ENCODE measurements around the gene HHEX.
A peak's percentile ranks its signal among the peaks of the same experiment; 100 is the strongest.

HHEX gene

DNA sequence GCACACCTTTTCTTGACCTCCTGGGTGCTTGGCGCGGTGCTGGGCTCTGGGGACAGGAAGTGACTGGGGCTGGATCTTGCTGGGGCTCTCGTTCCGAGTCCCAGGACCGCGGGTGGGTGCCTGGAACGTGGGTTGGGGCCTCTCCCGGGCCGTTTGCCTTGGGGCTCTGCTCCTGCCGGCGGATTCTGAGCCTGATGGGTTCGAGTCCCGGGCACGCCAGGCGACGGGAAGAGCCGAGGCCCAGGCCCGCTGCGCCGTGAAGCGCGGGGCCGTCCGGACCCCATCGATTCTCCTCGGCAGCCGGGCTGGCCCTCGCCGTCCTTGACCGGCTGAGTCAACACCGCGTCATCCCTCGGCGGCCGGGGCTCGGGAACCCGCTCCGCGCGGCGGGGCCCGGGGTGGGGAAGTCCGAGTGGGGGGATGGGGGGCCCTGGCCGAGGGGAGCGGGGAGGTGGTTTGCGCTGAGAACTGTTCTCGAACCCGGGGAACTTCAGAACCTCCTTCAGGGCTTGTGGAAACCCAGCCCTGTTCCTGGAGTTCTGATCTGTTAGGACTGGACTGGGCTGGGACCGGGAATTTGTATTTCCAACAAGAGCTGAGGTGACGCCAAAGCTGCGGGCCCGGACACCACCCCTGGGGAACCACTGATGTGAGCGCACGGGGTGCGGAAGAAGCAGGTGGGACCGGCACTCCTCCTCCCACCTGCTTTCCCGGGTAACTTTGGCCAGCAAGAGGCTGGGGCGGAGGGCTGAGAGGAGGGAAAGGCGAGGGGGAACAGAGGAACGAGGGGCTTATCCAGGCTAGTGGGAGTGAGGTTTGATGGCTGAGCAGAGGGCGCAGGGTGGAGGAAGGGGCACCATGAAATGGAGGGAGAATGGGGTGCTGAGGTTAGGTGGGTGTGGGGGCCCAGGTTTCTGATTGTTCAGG lies 6.2 kb downstream of the HHEX start:
- DNase-seq = peak; percentile 39

DNA sequence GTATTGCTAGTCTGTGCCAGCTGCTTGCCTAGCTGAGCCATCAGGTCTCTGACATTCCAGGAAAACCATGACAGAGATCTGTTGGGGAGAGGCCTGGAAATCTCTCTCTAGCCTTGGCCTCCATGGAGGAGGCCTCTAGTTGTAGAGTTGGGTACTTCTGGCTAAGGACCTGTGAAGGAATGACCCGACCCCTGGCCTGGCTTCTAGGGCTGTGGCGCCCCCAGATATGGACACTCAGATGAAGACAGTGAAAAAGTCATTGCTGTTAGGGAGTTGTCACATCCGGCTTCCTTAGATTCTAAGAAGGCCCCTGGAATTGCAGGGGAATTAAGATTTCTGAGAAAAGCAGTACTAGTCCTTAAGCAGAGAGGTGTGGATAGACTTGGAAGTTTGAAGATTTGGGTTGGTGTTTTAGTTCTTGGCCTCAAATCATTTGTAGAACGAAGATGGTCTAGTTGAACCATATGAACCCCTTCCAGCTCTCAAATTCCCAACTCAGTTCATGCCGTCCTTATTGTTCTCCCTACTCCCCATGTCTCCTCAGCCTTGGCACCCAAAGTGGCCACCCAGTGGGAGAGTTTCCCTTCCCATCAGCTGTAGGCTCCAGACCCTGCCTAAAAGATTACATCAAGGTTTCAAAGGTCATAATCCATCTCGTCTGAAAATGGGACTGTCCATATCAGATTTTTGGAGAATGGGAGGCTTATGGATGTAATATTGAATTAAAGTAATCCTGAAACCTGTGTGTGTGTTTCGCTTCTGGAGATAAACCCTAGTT lies 7.0 kb downstream of the HHEX start:
- DNase-seq = no peak

DNA sequence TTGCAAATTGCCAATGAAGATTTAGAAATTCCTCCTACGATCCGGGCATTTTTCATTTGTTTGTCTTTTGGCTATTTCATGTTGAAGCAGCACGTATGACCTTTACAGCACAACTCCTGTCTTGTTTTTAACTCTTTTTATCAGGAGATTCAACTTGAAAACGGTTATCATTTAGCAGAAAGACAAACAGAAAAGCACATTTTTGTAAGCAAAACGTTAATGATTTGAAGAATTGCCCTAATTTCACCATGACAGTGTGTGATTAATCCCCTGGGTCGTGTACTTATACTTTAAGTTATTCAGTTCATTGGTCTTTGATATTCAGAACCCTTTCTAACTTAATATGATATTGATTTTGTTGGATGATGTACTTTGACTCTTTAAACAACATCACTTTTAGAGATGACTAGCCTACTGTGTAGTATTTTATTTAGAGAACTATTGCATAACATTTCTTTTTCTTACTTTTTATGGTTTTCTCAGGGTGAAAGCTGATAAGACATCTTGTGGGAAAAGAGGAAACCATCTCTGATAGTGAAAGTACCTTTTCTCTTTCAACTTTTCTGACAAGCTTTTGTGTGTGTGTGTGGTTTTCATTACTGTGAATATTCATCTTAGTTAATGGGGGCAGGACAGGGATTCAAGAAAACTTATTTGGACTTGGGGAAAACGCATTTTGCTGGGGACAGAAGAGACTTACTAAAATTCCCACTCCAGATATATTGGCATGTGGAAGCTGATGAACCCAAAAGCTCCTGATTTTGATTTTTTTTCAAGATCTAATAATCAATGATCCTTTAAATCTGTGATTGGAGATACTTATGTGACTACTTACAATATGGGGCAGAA lies 8.1 kb downstream of the HHEX start:
- DNase-seq = no peak

DNA sequence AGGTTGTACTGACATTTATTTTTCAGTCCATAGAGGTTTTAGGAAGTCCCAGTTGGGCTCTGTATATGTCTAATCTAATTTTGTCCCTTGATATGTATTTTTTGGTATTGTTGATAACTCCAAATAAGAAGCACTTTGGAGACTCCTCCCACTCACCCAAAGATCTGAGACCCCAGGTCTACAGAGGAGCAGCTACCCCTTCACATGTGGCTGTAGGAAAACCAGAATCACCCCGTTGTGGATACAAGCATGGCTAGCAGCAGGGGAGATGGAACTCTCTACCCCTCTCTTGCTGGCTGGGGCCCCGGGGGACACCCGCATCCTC lies 9.4 kb downstream of the HHEX start:
- no peak for DNase-seq

DNA sequence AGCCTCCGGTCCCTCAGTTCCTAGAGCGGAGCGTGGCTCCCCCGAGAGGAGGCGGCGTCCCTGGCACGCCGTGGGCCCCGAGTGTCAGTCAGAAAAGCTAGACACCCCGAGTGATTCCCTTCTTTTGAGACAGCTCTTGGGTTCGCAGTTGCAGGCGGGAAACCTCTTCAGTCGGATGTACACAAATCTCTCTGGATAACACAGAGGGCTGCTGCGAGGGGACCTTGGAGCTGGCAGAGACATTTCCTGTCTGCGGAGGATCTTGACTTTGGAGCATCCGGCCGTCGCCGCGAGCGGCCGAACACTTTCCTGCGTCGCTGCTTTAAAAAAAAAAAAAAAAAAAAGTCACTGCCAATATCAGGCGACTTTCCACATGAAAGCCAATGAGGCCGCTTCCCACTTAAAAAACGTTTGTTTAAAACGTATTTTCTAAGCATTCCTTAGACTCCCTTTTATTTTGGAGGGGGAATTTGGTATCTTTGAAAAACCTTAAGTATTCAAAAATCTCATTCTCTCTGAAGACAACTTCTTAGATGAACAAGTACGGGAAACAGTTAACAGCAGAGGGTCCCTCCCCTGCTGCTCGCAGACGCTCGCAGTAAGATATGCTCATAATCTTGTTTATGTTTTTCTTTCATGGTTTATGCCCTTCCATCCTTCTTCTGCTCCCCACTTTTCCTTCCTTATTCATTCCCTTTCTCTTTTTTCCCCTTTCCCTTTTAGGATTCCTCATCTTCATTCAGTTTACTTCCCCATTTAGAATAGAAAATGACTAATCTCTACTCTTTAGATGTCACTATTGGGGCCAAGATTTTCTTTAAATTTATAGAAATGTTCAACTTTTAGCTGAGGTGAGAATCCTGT lies 10.0 kb downstream of the HHEX start:
- DNase-seq = no peak

DNA sequence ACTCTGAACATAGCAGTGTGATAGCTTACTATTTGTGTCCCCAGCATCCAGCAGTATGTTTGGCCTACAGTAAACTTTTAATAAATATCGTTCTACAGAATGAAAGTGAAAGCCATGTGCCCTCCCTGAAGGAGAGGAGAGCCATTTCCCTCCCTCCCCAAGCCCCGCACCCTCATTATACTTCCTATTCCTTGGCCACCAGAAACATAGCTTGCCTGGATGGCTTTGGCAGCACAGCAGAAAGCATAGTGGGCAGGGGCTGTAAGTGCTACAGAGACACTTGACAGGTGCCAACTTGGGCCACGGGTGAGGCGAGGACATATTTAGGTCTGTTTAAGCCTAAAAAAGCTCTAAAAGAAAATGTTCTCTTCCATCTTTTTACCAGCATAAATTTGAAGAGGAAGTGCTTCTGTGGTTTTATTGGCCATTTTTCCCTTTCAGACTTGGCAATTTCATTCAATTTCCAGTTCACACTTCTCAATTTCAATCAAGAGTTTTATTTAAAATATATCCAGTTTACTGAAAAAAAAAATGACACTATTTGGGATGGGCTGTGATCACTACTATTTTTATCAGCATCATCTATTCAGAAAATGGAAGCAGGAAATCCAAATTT lies 12.7 kb downstream of the HHEX start:
- no peak for DNase-seq

DNA sequence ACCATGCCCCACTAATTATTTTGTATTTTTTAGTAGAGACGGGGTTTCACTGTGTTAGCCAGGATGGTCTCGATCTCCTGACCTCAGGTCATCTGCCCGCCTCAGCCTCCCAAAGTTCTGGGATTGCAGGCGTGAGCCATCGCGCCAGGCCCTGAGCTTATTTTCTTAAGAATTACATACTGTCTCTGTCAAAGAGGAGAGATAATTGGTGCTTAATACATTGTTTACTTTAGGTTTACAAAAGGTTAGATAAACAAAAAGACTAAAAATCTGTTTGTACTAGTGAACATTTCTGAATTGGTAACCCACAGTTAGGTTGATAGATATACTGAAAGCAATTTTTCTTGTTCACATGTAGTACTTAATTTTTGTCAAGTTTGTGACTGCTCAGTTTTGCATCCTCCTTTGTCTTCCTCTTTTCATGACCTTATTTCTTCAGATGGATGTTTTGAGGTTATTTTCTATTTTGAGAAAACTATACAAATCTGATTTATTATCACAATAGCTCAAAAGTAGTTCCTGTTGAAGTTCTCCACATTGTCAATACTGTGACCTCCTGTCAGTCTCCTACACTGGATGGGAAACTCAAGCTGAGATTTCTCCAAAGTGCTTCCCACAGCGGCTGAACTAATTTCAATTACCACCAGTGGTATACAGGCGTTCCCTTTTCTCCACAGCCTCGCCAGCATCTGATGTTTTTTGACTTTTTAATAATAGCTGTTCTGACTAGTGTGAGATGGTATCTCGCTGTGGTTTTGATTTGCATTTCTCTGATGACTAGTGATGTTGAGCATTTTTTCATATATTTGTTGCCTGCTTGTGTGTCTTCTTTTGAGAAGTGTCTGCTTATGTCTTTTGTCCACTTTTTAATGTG lies 22.5 kb downstream of the HHEX start:
- DNase-seq = no peak

DNA sequence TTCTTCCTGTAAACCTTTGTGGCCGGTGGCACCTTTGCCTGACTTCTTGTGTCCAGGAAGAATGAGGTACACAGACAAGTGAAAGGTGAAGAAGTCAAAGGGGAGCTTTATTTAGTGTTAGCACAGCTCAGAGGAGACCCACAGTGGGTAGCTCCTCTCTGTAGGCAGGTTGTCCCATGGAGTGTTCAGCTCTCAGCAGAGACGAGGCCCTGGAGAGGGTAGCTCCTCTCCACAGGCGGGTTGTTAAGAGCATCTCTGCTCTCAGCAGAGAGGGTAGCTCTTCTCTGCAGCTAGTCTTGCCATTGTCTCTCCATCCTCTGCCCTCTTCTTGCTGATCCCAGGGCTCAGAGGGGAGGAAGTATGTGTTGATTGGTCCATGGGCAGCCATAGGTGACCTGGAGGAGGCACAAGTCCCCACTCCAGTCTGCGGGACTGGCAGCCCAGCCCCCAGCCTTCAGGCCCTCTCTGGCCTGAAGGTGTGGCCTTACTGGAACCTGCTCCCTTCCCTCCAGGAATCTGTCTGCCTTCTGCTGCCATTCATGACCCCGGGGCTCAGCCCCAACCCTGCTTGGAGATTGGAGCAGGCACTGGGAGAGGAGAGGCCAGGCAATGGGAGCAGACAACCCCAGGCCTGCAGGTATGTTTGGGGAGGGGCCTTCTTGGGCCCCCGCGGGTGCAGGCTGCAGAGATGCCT lies 24.5 kb downstream of the HHEX start:
- DNase-seq = no peak

DNA sequence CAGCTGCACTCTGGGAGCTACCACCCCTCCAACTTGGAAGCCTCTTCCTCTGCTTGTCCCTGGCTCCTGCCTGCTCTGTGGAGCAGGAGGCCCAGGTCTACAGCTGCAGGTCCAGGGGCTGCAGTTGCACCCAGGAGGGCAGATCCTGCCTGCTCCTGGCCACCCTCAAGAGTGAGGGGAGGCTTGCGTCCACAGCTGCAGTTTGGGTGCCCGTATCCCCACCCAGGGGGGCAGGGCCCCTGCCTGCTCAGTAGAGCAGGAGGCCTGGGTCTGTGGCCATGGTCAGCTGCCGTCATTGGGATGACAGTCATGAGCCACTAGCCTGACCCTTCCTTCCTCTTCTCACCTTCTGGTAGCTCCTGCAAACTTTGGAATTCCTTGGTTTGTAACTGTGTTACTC lies 25.1 kb downstream of the HHEX start:
- no peak for DNase-seq

DNA sequence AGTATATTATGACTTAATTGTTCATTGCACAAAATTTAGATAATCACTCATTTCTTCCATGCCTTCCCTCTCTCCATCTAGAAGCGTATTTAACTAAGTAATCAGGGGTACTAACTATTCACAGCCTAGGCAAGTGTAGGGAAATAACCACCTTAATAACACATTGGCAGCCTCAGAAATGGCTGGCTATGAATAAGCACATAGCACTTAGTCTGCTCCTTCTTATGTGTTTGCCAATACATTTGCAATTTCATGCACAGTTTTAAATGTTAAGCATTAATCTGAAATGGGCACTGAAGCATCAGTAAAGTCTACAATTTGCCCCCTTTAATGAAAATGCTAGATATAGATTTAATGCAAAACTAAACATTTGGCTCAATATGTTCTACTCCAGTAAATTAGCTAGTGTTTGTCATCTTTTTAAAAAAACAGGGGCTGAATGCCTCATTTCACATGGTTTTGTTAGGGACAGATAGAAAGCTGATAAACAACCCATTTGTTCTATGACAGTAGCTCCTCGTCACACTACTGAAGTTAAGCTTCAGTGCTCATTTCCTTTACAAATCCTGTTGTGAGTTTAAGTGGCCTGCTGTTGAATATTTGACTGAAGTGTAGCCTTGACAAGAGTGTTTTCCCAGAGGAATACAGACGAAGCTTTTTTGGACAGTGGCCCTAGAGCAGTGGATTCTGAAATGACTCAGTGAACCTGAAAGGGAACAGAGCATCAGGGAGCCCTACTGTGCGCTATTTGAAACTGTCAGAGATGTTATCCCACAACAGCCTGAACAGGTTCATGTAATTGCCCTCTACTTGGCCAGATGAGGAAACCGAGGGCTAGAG lies 30.5 kb downstream of the HHEX start:
- DNase-seq = no peak

DNA sequence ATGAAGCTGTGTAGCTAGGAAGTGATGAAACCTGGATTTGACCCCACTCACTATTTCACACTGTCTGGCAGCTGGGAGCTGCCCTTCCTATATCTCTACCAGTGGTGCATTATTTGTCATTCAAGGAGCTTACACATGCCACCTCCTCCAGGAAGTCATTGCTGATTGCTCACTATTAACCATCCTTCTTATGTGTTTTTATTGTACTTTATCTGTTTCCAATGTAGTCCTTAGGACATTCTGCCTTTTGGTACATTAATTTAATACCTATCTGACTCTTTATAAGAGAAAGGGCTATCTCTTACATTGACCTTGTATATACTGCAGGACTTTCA lies 31.0 kb downstream of the HHEX start:
- no peak for DNase-seq

DNA sequence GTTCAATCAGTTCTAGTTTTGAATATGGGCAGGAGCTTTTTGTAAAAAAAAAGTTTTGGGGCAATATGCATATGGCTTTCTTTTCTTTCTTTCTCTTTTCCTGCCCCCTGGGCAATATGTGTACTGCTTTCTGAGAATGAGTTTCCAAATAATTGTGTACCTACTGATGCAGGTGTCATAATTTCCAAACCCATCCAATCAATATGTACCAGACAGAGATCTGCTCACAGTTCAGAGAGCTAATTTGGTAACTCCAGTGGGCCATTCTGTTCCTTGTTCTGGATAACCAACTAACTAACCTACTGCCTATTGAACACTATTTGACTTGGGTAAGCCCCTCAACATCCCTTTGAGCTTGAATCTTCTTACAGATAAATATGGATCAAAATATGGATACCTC lies 32.6 kb downstream of the HHEX start:
- no peak for DNase-seq

DNA sequence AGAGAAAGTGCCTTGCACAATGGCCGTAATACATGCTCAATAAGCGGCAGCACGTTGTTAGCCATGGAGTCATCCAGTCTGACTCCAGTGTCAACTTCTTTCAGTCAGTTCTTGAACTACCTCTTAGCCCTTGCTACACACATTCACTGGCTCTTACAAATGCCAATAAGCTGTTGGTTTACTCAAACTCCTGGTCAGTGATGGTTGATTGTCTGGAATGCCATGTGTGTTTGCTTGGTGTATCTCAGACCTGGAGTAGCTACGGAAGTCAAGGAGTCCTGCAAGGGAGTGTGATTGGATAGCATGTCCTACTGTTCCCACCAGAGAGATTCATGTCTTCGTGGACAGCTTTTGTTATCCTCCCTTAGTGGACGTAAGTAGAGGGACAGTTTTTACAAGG lies 37.4 kb downstream of the HHEX start:
- DNase-seq = no peak

DNA sequence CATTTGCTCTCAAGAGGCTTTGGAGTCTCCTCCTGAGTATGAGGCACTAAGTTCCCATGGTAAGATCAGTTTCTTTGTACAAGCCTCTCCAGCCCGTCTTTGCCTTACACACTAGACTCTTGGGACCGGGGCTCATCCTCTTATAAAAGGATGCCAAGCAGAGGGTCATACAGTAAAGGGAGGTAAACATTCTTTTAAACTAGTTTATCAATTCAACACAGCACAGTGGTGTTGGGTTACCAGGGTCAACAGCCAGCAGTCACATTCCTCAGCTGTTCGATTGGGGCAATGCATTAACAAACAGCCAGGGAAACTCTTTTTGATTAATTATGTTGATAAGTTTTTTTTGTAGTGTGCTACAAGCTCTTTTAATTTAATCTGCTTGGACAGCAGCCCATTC lies 37.8 kb downstream of the HHEX start:
- no peak for DNase-seq

DNA sequence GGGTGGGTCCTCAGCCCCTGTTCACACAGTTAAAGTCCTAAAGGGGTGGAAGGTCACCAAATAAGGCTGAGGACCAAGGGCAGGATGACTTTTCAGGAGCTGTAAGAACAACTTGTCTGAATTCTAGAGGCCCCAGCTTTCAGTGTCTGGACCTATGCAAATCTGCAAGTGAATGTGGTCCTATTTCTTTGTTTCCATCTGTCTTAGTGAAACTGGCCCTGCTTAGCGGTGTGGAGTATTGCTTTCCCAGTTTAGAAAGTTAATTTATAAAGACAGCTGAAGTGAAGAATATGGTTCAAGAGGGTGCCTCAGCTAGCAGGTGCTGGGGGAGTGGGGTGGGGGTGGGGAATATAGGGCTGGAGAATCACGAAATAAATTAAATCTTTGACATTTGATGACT lies 40.1 kb downstream of the HHEX start:
- no peak for DNase-seq

DNA sequence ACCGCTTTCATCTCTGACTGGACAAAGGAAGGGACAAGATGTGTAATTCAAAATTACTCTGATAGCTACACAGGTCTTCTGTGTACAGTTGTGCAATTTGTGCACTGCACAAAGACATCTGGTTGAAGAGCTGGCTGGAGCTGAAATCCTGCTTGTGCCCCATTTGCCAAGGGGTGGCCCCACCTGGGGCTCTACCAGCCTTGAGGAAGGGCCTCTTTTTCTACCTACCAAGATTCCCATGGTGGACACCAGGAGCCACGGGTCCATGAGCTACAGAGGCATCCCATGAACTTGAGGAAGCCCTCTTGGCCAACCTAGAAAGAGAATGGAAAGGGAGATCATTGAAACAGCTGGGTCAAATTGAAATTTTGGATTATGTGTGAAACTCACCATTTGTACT lies 43.2 kb downstream of the HHEX start:
- DNase-seq = no peak

DNA sequence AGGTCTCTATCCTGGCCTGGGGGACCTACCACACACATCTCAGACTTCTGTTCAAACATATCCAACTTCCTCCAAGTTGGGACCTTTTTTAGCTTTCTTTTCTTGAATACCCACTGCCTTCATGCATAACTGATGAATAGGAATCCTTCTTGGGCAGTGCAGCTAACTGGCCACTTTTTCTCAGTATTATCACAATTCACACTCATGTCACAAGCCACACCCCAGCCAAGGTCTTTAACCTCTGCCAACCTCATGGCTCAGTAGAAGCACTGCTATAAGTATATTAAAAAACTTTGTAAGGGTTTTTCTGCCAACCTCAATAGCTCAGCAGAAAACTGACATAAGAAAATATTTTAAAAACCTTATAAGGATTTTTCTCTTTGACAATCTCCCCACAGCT lies 44.5 kb downstream of the HHEX start:
- DNase-seq = no peak

DNA sequence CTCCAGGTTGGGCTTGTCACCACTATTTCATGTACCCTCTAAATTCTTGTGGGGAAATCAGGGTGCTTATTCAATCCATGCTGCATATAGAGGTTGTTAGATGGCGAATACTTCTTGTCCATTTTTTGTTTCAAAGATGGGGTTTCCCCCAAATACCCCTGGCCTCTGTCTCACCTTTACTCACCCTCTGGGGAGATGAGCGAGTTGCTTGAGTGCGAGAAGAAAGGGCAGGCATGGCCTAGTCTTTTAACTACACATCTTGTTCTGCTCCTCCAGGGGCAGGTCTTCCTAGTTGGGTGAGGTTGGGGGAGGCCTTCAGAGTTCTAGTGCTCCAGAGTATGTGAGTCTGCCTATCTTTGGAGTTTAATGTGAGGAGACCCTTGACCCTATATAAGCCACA lies 46.2 kb downstream of the HHEX start:
- no peak for DNase-seq

DNA sequence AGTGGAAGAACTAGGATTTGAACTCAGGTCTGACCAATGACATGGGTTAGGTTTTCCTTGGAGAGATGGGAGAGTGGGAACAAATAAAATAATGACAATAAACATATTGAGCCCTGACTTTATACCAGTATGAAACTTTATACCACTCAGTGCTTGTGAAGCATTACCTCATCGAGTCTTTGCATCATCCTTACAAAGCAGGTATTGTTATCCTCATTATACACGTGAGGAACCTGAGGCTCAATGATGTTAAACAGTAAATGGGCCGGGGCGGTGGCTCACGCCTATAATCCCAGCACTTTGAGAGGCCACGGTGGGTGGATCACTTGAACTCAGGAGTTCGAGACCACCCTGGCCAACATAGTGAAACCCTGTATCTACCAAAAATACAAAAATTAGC lies 47.7 kb downstream of the HHEX start:
- no peak for DNase-seq

DNA sequence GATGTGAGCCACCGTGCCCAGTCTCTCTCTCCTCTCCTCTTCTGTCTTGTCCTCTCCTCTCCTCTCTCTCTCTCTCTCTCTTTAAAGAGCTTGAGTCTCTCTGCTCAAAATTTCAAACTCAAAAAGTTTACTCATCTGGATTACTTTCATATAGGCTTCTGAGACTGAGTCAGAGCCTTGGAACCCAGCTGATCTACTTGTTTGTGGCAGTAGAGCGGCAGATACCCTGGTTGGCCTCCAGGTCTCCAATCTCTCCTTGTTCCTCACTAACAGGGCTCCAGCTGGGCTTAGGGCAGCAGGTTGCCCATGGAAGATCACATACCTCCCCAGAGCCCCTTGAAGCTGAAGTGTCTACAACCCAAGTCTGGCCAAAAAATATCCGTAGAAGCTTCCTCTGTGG lies 51.0 kb downstream of the HHEX start:
- peak; percentile 14 for DNase-seq

Measured in amniotic stem cell (primary cell).